WTC11 (cell line): Measurements from ENCODE around the gene BHLHE23. TPM values are rescaled to one million over a fixed set of nuclear protein-coding genes. Genes with fewer than 3 reads are reported as not detected.

Experiments
- ATAC-seq: fragments of 200-7000 bp; cut with Tn5 transposase; 2 replicates; pipeline ENCODE4 v1.10.0; 2021; ENCODE audit warnings: mild to moderate bottlenecking, moderate library complexity
- CTCF ChIA-PET: fragments of 300-600 bp; sonication (Branson Sonifier 250); formaldehyde crosslinking; loops from one replicate; lab custom pipeline; 2021; ENCODE audit warnings: antibody characterized with exemption; lab: Charles Lee
- POLR2A ChIA-PET: fragments of 350-600 bp; sonication (Branson Sonifier 250); formaldehyde crosslinking; loops from one replicate; lab custom pipeline; 2021; ENCODE audit warnings: antibody characterized with exemption; lab: Charles Lee
- DNase-seq: peaks from one replicate; pipeline ENCODE4 v3.0.0; 2021; ENCODE audit warnings: low spot score
- H3K27ac Mint-ChIP-seq: 2 replicates; pipeline ENCODE4 v1.8.0; 2021; ENCODE audit warnings: mixed read lengths
- H3K27me3 Mint-ChIP-seq: 2 replicates; pipeline ENCODE4 v1.8.0; 2021; ENCODE audit warnings: low read depth, mild to moderate bottlenecking, moderate library complexity, mixed read lengths
- H3K36me3 Mint-ChIP-seq: 2 replicates; pipeline ENCODE4 v1.8.0; 2021; ENCODE audit warnings: mixed read lengths
- H3K4me1 Mint-ChIP-seq: 2 replicates; pipeline ENCODE4 v1.8.0; 2022; ENCODE audit warnings: mixed read lengths
- H3K4me3 Mint-ChIP-seq: 2 replicates; pipeline ENCODE4 v1.8.0; 2021; ENCODE audit warnings: mild to moderate bottlenecking, moderate library complexity, mixed read lengths
- H3K9me3 Mint-ChIP-seq: 2 replicates; pipeline ENCODE4 v1.8.0; 2021; ENCODE audit warnings: mixed read lengths
- CDX4 ChIP-seq: fragments of 250-450 bp; sonication (Bioruptor Pico); IDR thresholded peaks from 2 replicates; pipeline ENCODE4 v1.9.0; 2021; ENCODE audit warnings: moderate library complexity, mild to moderate bottlenecking, inconsistent platforms, borderline replicate concordance
- E2F5 ChIP-seq: sonication (generic); formaldehyde crosslinking; IDR thresholded peaks from 2 replicates; pipeline ENCODE4 v1.8.1; 2022; ENCODE audit warnings: mild to moderate bottlenecking, moderate library complexity, missing genetic modification reagents
- FOXP4 ChIP-seq: sonication (generic); formaldehyde crosslinking; IDR thresholded peaks from 2 replicates; pipeline ENCODE4 v1.8.0; 2022; ENCODE audit warnings: mild to moderate bottlenecking, missing genetic modification reagents
- IRF1 ChIP-seq: sonication (generic); formaldehyde crosslinking; IDR thresholded peaks from 2 replicates; pipeline ENCODE4 v1.8.0; 2023; ENCODE audit warnings: missing genetic modification reagents
- MXD4 ChIP-seq: fragments of 250-450 bp; sonication (Bioruptor Pico); IDR thresholded peaks from 2 replicates; pipeline ENCODE4 v1.8.0; 2021; ENCODE audit warnings: mild to moderate bottlenecking, moderate library complexity, borderline replicate concordance
- NFATC4 ChIP-seq: fragments of 250-450 bp; sonication (Bioruptor Pico); IDR thresholded peaks from 2 replicates; pipeline ENCODE4 v1.9.0; 2021; ENCODE audit warnings: mild to moderate bottlenecking
- OVOL2 ChIP-seq: fragments of 250-450 bp; sonication (Bioruptor Pico); IDR thresholded peaks from 2 replicates; pipeline ENCODE4 v1.9.0; 2021; ENCODE audit warnings: mild to moderate bottlenecking, borderline replicate concordance
- PREB ChIP-seq: sonication (generic); formaldehyde crosslinking; IDR thresholded peaks from 2 replicates; pipeline ENCODE4 v1.8.1; 2022; ENCODE audit warnings: mild to moderate bottlenecking, missing genetic modification reagents, moderate library complexity, borderline replicate concordance
- PRRX2 ChIP-seq: fragments of 250-450 bp; sonication (Bioruptor Pico); IDR thresholded peaks from 2 replicates; pipeline ENCODE4 v1.8.0; 2021; ENCODE audit warnings: mild to moderate bottlenecking
- SMAD4 ChIP-seq: sonication (generic); formaldehyde crosslinking; IDR thresholded peaks from 2 replicates; pipeline ENCODE4 v1.8.0; 2022; ENCODE audit warnings: mild to moderate bottlenecking, missing genetic modification reagents
- STAT6 ChIP-seq: sonication (generic); formaldehyde crosslinking; conservative IDR thresholded peaks from 2 replicates; pipeline ENCODE4 v1.8.1; 2023; ENCODE audit warnings: mild to moderate bottlenecking, low read depth, missing genetic modification reagents, moderate library complexity
- TP53 ChIP-seq: sonication (generic); formaldehyde crosslinking; IDR thresholded peaks from 2 replicates; pipeline ENCODE4 v1.8.1; 2023; ENCODE audit warnings: mild to moderate bottlenecking, missing genetic modification reagents
- USF1 ChIP-seq: sonication (generic); formaldehyde crosslinking; IDR thresholded peaks from 2 replicates; pipeline ENCODE4 v1.8.0; 2022; ENCODE audit warnings: mild to moderate bottlenecking, missing genetic modification reagents
- ZBTB21 ChIP-seq: sonication (generic); formaldehyde crosslinking; IDR thresholded peaks from 2 replicates; pipeline ENCODE4 v1.8.1; 2023; ENCODE audit warnings: mild to moderate bottlenecking, missing genetic modification reagents, borderline replicate concordance
- ZNF121 ChIP-seq: sonication (generic); formaldehyde crosslinking; IDR thresholded peaks from 2 replicates; pipeline ENCODE4 v1.8.0; 2023; ENCODE audit warnings: missing genetic modification reagents
- ZNF263 ChIP-seq: sonication (generic); formaldehyde crosslinking; IDR thresholded peaks from 2 replicates; pipeline ENCODE4 v1.8.1; 2022; ENCODE audit warnings: low read depth, mild to moderate bottlenecking, moderate library complexity, missing genetic modification reagents
- ZNF281 ChIP-seq: sonication (generic); formaldehyde crosslinking; IDR thresholded peaks from 2 replicates; pipeline ENCODE4 v1.8.0; 2023; ENCODE audit warnings: mild to moderate bottlenecking, missing genetic modification reagents
- ZNF423 ChIP-seq: fragments of 250-450 bp; sonication (Bioruptor Pico); IDR thresholded peaks from 2 replicates; pipeline ENCODE4 v2.1.2; 2022; ENCODE audit warnings: mild to moderate bottlenecking, moderate library complexity
- ZNF425 ChIP-seq: fragments of 250-450 bp; sonication (Bioruptor Pico); conservative IDR thresholded peaks from 2 replicates; pipeline ENCODE4 v1.9.0; 2021; ENCODE audit warnings: mild to moderate bottlenecking
- ZSCAN18 ChIP-seq: fragments of 250-450 bp; sonication (Bioruptor Pico); IDR thresholded peaks from 2 replicates; pipeline ENCODE4 v2.1.2; 2022; ENCODE audit warnings: mild to moderate bottlenecking, moderate library complexity
- total RNA-seq: library from RNA; stranded (reverse); gene quantifications from 3 replicates; pipeline ENCODE4 v1.2.3, GENCODE V29; 2021

The BHLHE23 gene
- total RNA-seq, 1 experiment from 2014 or later: 1.3 TPM

GRCh38 chr20:63044204-63044600 is 37.4 kb upstream of the BHLHE23 start:
- ChIA-PET CTCF (interaction anchor here (0.9 to 1.3 kb wide), 3 partner anchors 12 to 129 kb away, joined by 3 to 4 read pairs (median 4); no protein-coding TSS in a partner anchor), POLR2A (no interaction called here)
- 0 out of 2 replicates have a peak, but pooled peaks cover 6% of the 10 kb centered on the region for H3K36me3 Mint-ChIP-seq
- ATAC-seq (no peak), DNase-seq (no peak)
- no peak for TF ChIP-seq STAT6
- no peak for TF ChIP-seq PREB (CRISPR knock-in tag)
- no peak for TF ChIP-seq CDX4 (CRISPR knock-in tag)
- no peak for TF ChIP-seq SMAD4
- no peak for TF ChIP-seq ZNF281 (CRISPR knock-in tag)
- TF ChIP-seq ZNF121 (CRISPR knock-in tag): no peak
- no peak for TF ChIP-seq ZBTB21
- TF ChIP-seq ZNF423: no peak
- no peak for TF ChIP-seq USF1 (CRISPR knock-in tag)
- TF ChIP-seq IRF1 (CRISPR knock-in tag): no peak
- no peak for TF ChIP-seq NFATC4 (CRISPR knock-in tag)
- TF ChIP-seq ZNF425 (CRISPR knock-in tag): no peak
- TF ChIP-seq FOXP4: no peak
- no peak for TF ChIP-seq OVOL2 (CRISPR knock-in tag)
- no peak for TF ChIP-seq TP53
- no peak for TF ChIP-seq MXD4 (CRISPR knock-in tag)
- TF ChIP-seq E2F5 (CRISPR knock-in tag): no peak
- no peak for TF ChIP-seq ZSCAN18 (CRISPR knock-in tag)
- TF ChIP-seq ZNF263 (CRISPR knock-in tag): no peak
- no peak for TF ChIP-seq PRRX2
- no peak overlapping the region for H3K4me3 Mint-ChIP-seq
- H3K27ac Mint-ChIP-seq: no peak overlapping the region
- H3K9me3 Mint-ChIP-seq: peaks cover 14% of the 10 kb centered on the region
- H3K27me3 Mint-ChIP-seq: peaks cover 13% of the 10 kb centered on the region
- no peaks in the 10 kb centered on the region for H3K4me1 Mint-ChIP-seq
